Ureter (tissue), 1 donor: ENCODE results near the gene SPSB2. TPM values are rescaled to one million over a fixed set of nuclear protein-coding genes. Genes with fewer than 3 reads are reported as not detected.
"Not testable (repeated sequence)": the region's sequence is repeated elsewhere in the genome, so short reads cannot be mapped to it uniquely, and the experiment has no call there.

Experiments used
- DNase-seq: peaks from one replicate; pipeline ENCODE4 v3.0.0-alpha.2; 2020; ENCODE audit warnings: low spot score
- total RNA-seq: library from RNA; stranded (reverse); gene quantifications from one replicate; pipeline ENCODE4 v1.2.4, GENCODE V29; 2023
- donor health status: DM: yes; HTN: yes; CAD: no.

The SPSB2 gene
- total RNA-seq, 1 donor from 2014 or later: 9.9 TPM

- not testable (repeated sequence) for DNase-seq
These were observed 2.8 kb downstream of the SPSB2 start for GRCh38 chr12:6870304-6870703.

- peak; percentile 88 for DNase-seq
These were observed 3.8 kb downstream of the SPSB2 start for GRCh38 chr12:6869049-6870021.

GRCh38 chr12:6868211-6869048 is 4.7 kb downstream of the SPSB2 start:
- DNase-seq: no peak

GRCh38 chr12:6867413-6868210 is 5.5 kb downstream of the SPSB2 start, which contains the start of gene TPI1:
TPI1 (plus strand) TSS chr12:6867531; CDS start chr12:6867567, 36 bp downstream.
- DNase-seq: peak; percentile 92

GRCh38 chr12:6866920-6867412 is 6.1 kb downstream of the SPSB2 start:
- DNase-seq: peak; percentile 62

- DNase-seq: no peak
These were observed 6.8 kb downstream of the SPSB2 start for GRCh38 chr12:6866163-6866919.

GRCh38 chr12:6865307-6865706 is 7.8 kb downstream of the SPSB2 start:
- not testable (repeated sequence) for DNase-seq

GRCh38 chr12:6863586-6864321 is 9.3 kb downstream of the SPSB2 start:
- no peak for DNase-seq

GRCh38 chr12:6863033-6863432 is 10.1 kb downstream of the SPSB2 start:
- no peak for DNase-seq

GRCh38 chr12:6861391-6861790 is 11.7 kb downstream of the SPSB2 start:
- DNase-seq: no peak

GRCh38 chr12:6860942-6861341 is 12.2 kb downstream of the SPSB2 start:
- no peak for DNase-seq

- no peak for DNase-seq
These were observed 13.0 kb downstream of the SPSB2 start for GRCh38 chr12:6860116-6860515.

GRCh38 chr12:6858799-6859198 is 14.3 kb downstream of the SPSB2 start:
- DNase-seq: no peak

GRCh38 chr12:6855322-6855721 is 17.8 kb downstream of the SPSB2 start:
- no peak for DNase-seq

- DNase-seq: no peak
These were observed 19.1 kb downstream of the SPSB2 start for GRCh38 chr12:6854036-6854435.

GRCh38 chr12:6853626-6854025 is 19.5 kb downstream of the SPSB2 start:
- DNase-seq: no peak

GRCh38 chr12:6852651-6853354 is 20.3 kb downstream of the SPSB2 start:
- DNase-seq: peak; percentile 66

- DNase-seq: peak; percentile 99
These were observed 21.0 kb downstream of the SPSB2 start, which contains the start of gene USP5 for GRCh38 chr12:6851921-6852650. USP5 (plus strand) TSS chr12:6852150; CDS start chr12:6852180, 30 bp downstream.
